Right lobe of liver (tissue), 4 donors: Measurements from ENCODE around the gene RSBN1L.

ENCODE experiments used
- CTCF ChIP-seq, 4 donors: fragments of 200-600 bp in 3 of 4; fragments of 450-650 bp in 1 of 4; IDR thresholded peaks; one replicate each; pipeline versions ENCODE4 v1.5.1 to v1.8.0; 2016 to 2022; ENCODE audit warnings: antibody characterized with exemption in 4 of 4, mild to moderate bottlenecking in 2 of 4
- POLR2A ChIP-seq: fragments of 450-650 bp; IDR thresholded peaks from one replicate; pipeline ENCODE4 v1.6.1; 2017; ENCODE audit warnings: antibody characterized with exemption, mild to moderate bottlenecking
- donor health status: DM: no; HTN: no; CAD: no.
- donor health status: DM: no; HTN: no; CAD: no.
- donor health status: DM: no; HTN: yes; CAD: no.

- TF ChIP-seq CTCF (IDR thresholded peaks at IDR 0.05) (no peak), POLR2A (no peak)
Observed at GRCh38 chr7:77747718-77748117, 51.5 kb downstream of the RSBN1L start.
